ENCODE results near the gene KLK6.

Gene KLK6

GRCh38 chr19:50947123-50947522 is 22.3 kb downstream of the KLK6 start:
- no peak for DNase-seq

GRCh38 chr19:50944795-50945194 is 24.6 kb downstream of the KLK6 start:
- no peak for DNase-seq

DNA sequence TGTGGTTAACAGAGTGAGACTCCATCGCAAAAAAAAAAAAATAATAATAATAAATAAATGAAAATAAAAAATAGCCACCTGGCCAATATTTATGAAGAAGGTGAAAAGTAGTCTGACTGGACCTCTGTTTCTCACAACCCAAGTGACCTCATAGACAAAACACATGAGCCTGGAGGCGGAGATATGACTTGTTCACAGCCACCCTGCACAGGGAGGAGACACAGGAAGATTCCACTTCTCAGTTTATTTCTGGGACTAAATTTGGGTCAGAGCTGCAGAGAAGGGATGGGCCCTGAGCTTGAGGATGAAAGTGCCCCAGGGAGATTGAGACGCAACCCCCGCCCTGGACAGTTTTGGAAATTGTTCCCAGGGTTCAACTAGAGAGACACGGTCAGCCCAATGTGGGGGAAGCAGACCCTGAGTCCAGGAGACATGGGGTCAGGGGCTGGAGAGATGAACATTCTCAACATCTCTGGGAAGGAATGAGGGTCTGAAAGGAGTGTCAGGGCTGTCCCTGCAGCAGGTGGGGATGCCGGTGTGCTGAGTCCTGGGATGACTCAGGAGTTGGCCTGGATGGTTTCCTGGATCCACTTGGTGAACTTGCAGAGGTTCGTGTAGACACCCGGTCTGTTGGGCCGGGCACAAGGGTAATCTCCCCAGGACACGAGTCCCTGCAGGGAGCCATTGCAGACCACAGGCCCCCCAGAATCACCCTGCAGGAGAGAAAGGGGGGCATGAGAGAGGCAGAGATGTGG is 26.1 kb downstream of the KLK6 start:
- no peak for DNase-seq

DNA sequence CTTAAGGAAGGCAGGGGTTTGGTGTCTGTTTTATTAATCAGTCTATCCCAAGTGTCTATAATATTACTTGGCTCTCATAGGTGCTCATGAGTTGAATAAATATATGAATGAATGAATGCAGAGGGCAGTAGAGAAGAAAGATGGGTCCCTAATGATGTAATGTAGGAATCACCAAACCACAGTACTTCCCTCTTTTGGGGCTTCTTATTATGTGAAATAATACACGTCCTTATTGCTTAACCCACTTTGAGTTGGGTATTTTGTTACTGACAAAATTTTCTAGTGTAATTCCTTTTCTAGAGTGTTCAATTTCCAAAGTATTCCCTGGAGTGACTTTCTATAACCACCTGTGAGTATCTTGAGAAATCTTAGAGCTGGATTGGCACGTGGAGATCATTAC is 29.8 kb downstream of the KLK6 start:
- DNase-seq: no peak

- DNase-seq: no peak
Measured at GRCh38 chr19:50933640-50934039, 35.8 kb downstream of the KLK6 start.

- DNase-seq: no peak
Measured at GRCh38 chr19:50932690-50933083, 36.7 kb downstream of the KLK6 start.

GRCh38 chr19:50932018-50932689 is 37.2 kb downstream of the KLK6 start:
- DNase-seq: no peak

DNA sequence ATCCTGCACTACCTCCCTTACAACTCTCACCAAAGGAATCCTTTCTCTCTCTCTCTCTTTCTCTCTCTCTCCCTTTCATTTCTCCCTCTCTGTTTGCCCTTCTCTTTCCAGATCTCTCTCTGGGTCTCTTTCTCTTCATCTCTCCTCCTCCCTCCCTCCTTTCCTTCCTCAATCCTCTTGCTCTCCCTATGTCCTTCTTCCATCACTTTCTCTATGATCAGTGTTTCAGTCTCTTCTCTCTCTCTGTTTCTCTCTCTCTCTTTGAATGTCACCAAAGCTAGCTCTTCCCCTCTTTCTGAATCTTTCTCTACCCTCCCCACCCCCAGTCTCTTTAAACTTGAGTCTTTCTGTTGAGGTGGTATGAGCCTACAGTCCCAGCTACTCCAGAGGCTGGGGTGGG is 38.4 kb downstream of the KLK6 start:
- DNase-seq: no peak

DNA sequence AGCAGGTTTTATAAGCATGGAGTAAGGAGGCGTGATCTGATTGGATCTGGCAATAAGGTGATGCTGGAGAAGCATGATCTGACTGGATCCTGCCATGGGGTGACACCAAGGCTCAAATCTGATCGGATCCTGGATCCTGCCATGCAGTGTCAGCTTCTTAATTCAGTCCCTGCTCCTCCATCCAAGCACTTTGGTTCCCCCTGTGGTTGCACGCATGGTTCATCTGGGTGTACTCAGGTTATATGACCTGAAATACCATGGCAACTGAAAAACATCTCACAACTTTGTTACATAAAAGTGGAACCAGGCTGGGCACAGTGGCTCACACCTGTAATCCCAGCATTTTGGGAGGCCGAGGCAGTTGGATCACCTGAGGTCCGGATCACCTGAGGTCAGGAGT is 40.6 kb downstream of the KLK6 start:
- DNase-seq: no peak

DNA sequence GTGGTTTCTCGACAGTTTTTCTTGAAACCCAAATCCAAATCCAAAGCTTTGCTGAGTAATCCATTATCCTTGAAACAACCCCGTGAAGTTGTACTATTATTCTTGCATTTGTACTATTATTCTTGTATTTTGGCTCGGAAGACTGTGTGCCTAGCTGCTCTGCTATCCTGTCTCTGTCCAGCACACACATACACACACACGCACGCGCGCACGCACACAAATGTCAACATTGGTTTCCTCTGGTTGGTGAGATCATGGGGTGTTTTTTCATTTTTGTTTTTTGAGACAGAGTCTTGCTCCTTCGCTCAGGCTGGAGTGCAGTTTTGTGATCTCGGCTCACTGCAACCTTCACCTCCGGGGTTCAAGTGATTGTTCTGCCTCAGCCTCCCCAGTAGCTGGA is 43.2 kb downstream of the KLK6 start:
- no peak for DNase-seq

DNA sequence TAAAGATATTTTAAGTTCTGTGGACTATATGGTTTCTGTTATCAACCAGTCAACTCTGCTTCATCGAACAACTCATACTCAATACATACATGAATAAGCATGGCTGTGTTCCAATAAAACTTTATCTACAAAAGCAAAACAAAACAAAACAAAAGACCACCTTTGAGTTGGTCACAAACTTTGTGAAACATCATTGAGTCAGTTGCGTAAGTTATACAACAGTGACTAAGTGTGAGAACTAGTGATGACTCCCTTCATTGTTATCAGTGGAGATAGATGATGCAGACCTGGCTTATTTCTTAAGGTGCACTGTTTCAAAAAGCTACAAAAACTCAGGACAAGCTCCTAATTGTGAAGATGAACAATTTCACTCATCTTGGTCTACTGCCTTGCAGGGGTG is 43.7 kb downstream of the KLK6 start:
- DNase-seq: no peak

GRCh38 chr19:50924586-50924985 is 44.8 kb downstream of the KLK6 start:
- DNase-seq: no peak

- peak; percentile 84 to 89 for DNase-seq
Measured at GRCh38 chr19:50922317-50922853, 47.0 kb downstream of the KLK6 start.

DNA sequence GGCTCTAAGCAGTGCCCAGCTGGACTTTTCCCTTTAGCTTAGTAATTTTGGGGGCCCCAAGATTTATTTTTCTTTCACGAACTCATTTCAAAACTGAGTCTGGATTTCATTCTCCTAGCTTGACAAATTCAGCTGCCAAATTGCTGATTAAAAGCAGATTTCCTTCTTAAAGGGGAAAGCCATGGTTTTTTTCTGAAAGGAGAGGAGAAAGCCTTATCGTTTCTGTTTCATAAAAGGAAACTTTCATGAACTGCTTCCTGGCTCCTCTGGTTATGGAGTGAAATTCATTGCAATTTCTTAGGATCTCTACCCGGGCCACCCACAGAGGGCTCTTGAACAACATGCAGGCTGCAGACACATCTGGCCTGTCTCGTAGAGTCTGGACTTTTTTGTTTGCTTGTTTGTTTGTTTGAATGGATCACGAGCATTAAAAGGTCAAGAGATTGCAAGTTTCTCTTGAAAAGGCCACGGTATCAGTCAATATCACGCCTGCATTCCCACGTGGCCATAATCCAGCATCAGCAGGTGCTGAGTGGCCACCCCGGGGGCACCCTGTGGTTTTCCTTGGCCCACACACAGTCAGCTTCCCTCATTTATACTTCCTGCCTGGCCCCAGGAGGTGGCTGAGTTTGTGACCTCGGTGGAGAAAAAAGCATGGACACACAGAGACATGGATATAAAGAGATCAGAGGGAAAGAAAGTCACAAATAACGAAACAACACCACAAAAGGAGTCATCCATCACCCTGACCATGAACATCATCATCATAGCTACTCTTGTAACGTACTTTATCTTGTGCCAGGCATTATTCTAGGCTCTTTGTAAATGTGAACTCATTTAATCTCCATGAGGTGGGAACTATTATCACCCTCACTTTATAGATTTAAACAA is 47.7 kb downstream of the KLK6 start:
- DNase-seq: peak; percentile 29 to 58

GRCh38 chr19:50916069-50916468 is 53.3 kb downstream of the KLK6 start:
- DNase-seq: no peak

- DNase-seq: no peak
Measured at GRCh38 chr19:50912727-50913716, 56.4 kb downstream of the KLK6 start.

DNA sequence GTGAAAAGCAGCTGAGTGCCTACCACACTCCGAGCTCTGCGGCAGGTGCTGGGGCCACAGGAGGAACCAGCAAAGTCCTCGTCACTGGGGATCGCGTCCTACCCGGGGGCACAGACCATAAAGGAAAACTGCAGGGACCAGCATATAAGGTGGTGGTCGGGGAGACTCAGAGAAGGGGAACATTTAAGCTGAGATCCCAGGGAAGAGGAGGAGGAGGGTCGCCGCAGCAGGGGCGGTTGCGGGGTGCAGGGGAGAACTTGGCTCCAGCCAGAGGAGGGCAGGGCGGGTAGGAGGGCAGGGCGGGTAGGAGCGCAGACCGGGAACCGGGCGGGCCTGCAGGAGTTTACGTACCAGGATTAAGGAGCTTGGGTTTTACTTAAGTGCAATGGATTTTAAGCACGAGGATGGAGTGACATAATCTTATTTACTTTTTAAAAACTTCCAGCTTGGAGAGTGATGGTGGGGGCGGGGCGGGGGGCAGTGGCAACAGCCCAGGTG is 57.2 kb downstream of the KLK6 start:
- no peak for DNase-seq

DNA sequence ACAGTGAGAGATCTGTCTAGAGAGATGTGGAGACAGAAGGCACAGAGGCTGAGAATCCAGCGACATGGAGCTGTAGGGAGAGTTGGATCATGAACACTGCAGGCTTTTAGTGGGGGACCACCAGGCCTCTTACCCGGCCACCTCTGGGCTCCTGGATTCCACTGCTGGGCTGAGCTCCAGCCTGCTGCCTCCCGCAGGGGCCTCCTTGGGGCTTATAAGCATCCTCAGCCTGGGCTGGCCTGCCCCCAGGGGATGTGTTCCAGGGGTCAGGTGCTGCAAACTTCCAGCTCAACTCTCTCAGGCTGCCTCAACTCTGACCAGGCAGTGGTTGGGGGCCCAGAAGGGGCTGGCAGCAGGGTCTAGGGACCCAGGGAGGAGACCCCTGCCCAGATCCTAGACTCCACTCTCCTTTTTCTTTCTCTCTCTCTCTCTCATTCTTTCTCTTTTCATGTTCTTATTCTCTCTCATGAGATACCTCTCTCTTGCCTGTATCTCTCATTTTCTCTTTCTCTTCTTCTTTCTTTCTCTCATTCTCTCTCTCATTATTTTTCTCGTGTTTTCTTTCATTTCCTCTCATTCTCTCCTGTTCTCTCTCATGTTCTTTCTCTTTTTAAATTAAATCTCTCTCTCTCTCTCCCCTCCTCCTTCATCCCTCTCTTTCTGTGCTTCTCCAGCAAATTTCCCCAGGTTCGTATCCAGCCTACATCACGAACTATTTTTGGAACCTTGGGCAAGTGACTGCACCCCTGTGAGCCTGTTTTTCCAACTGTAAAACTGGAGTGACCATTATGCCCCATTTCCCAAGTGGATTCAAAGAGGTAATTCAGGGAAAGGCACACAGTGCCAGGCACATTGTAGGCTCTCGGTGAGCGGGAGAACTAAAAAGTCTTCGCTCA is 57.9 kb downstream of the KLK6 start, which contains the start of gene KLK4:
Gene KLK4 (minus strand): TSS at position 190 of the 896 bp plus-strand sequence. CDS start 657 bp downstream, outside the sequence.
- no peak for DNase-seq

- DNase-seq: no peak
Measured at GRCh38 chr19:50910722-50911121, 58.7 kb downstream of the KLK6 start.

- DNase-seq: peak; percentile 55 to 57
Measured at GRCh38 chr19:50909240-50910070, 59.9 kb downstream of the KLK6 start.
